ENCODE measurements around the gene PFKP.

DNA sequence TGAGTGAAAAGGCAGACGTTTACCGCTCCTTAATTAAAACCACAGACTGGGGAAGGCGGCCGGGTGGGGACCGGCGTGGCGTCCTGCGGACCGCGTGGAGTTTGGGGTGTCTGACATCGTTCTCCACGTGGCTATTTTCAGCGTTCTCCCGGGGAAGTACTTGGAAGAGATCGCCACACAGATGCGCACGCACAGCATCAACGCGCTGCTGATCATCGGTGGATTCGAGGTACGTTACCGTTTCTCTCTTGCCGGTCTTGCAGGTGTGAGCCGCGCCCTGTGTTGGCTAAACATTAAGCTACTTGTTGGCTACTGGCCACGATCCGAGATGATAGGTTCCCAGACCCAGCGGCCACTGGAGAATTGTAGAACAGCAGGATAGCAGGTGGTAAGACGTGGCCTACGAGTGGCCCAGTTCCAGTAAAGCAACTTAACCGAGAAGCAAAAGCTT is 51.3 kb downstream of the PFKP start:
- TF ChIP-seq GABPA (IDR thresholded peaks at IDR 0.05; ENCODE audit: low read depth) (no peak), POLR2AphosphoS5 (IDR thresholded peaks at IDR 0.05; ENCODE audit: low read depth) (no peak)
- TF ChIP-seq, protein P1, sequence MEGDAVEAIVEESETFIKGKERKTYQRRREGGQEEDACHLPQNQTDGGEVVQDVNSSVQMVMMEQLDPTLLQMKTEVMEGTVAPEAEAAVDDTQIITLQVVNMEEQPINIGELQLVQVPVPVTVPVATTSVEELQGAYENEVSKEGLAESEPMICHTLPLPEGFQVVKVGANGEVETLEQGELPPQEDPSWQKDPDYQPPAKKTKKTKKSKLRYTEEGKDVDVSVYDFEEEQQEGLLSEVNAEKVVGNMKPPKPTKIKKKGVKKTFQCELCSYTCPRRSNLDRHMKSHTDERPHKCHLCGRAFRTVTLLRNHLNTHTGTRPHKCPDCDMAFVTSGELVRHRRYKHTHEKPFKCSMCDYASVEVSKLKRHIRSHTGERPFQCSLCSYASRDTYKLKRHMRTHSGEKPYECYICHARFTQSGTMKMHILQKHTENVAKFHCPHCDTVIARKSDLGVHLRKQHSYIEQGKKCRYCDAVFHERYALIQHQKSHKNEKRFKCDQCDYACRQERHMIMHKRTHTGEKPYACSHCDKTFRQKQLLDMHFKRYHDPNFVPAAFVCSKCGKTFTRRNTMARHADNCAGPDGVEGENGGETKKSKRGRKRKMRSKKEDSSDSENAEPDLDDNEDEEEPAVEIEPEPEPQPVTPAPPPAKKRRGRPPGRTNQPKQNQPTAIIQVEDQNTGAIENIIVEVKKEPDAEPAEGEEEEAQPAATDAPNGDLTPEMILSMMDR (IDR thresholded peaks at IDR 0.05; ENCODE audit: insufficient read depth, low read length), result no peak
- TF ChIP-seq, protein P2, sequence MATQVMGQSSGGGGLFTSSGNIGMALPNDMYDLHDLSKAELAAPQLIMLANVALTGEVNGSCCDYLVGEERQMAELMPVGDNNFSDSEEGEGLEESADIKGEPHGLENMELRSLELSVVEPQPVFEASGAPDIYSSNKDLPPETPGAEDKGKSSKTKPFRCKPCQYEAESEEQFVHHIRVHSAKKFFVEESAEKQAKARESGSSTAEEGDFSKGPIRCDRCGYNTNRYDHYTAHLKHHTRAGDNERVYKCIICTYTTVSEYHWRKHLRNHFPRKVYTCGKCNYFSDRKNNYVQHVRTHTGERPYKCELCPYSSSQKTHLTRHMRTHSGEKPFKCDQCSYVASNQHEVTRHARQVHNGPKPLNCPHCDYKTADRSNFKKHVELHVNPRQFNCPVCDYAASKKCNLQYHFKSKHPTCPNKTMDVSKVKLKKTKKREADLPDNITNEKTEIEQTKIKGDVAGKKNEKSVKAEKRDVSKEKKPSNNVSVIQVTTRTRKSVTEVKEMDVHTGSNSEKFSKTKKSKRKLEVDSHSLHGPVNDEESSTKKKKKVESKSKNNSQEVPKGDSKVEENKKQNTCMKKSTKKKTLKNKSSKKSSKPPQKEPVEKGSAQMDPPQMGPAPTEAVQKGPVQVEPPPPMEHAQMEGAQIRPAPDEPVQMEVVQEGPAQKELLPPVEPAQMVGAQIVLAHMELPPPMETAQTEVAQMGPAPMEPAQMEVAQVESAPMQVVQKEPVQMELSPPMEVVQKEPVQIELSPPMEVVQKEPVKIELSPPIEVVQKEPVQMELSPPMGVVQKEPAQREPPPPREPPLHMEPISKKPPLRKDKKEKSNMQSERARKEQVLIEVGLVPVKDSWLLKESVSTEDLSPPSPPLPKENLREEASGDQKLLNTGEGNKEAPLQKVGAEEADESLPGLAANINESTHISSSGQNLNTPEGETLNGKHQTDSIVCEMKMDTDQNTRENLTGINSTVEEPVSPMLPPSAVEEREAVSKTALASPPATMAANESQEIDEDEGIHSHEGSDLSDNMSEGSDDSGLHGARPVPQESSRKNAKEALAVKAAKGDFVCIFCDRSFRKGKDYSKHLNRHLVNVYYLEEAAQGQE (IDR thresholded peaks at IDR 0.05; ENCODE audit: insufficient replicate concordance, low read depth), result no peak

Measured in HL-60 (cell line).